Measurements from ENCODE around the gene VEPH1.

VEPH1 gene

DNA sequence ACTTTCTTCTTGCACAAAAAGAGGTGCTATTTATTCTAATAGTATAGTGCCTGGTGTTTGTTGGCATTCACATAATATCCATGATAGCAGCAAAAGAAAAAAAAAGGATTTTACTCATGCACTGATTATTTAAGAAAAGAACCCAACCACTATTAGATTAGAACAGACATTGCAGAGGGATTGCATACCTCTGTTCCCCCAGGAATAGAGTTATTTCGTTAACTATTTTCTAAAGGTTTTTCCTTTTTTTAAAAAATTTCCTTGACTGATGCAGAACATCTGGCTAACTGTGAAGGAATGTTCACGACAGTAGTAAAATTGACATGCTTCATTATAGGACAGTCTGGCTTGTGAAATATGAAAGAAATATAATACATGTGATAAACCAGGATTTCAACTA is 203.1 kb downstream of the VEPH1 start:
- DNase-seq, result no peak
- ATAC-seq (ENCODE audit: insufficient read depth, low read depth), result no peak
- no peaks in the 10 kb centered on the region for H3K79me2 ChIP-seq (ENCODE audit: insufficient read depth, low read length)
- H3K36me3 ChIP-seq (ENCODE audit: insufficient read depth, low read length), result no peaks in the 10 kb centered on the region
- no peak overlapping the region for H3K9ac ChIP-seq (ENCODE audit: low read depth, low read length)
- H3K9me3 ChIP-seq (ENCODE audit: insufficient read depth, low read length, severe bottlenecking), result no peaks in the 10 kb centered on the region
- no peaks in the 10 kb centered on the region for H3K4me1 ChIP-seq (ENCODE audit: insufficient read depth, low read length)
- H3K27ac ChIP-seq (ENCODE audit: low read length), result no peak overlapping the region
- TF ChIP-seq, protein P1, sequence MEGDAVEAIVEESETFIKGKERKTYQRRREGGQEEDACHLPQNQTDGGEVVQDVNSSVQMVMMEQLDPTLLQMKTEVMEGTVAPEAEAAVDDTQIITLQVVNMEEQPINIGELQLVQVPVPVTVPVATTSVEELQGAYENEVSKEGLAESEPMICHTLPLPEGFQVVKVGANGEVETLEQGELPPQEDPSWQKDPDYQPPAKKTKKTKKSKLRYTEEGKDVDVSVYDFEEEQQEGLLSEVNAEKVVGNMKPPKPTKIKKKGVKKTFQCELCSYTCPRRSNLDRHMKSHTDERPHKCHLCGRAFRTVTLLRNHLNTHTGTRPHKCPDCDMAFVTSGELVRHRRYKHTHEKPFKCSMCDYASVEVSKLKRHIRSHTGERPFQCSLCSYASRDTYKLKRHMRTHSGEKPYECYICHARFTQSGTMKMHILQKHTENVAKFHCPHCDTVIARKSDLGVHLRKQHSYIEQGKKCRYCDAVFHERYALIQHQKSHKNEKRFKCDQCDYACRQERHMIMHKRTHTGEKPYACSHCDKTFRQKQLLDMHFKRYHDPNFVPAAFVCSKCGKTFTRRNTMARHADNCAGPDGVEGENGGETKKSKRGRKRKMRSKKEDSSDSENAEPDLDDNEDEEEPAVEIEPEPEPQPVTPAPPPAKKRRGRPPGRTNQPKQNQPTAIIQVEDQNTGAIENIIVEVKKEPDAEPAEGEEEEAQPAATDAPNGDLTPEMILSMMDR (IDR thresholded peaks at IDR 0.05; ENCODE audit: borderline replicate concordance, extremely low read depth, low read length, poor library complexity, severe bottlenecking), result no peak
- no peak for TF ChIP-seq EZH2 (IDR thresholded peaks at IDR 0.05; ENCODE audit: borderline replicate concordance, low read depth, low read length, severe bottlenecking)
- H3K4me3 ChIP-seq (ENCODE audit: low read depth in 1 of 2, low read length in 2 of 2), result no peak overlapping the region
- no peaks in the 10 kb centered on the region for H4K20me1 ChIP-seq (ENCODE audit: insufficient read depth, low read length)
- no peak overlapping the region for H3K4me2 ChIP-seq (ENCODE audit: insufficient read depth, low read length)
- H3K27me3 ChIP-seq (ENCODE audit: insufficient read depth, low read length, poor library complexity), result peaks cover 4% of the 10 kb centered on the region
- H2AFZ ChIP-seq (ENCODE audit: low read depth, low read length), result no peak overlapping the region

DNA sequence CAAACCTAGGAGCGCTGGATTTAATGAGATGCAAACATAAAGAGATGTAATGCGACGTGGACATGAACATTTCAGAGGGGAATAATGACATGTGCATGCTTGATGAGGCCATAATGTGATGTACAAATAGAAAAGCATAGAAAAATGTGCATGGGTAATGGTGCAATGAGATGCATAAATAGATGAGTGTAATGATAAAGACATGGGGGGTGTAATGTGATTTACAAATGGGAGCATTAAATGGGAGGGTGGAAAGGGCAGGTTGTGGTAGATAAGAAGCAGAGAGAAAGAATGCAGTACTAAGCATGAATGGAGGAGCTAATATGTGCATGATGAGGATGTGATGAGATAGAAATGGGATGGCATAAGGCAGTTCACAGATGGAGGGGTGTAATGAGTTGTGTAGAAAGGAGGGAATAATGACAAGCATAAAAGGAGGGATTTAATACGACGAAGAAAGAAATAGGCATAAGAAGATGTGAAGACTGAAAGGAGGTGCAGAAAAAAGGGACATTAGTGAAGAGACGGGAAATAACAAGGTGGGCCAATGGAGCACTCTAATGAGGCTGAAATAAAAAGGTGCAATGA is 205.8 kb downstream of the VEPH1 start:
- Histone ChIP-seq H3K4me2 (ENCODE audit: insufficient read depth, low read length) (no peak overlapping the region), H3K27me3 (ENCODE audit: insufficient read depth, low read length, poor library complexity) (peaks cover 4% of the 10 kb centered on the region), H3K4me1 (ENCODE audit: insufficient read depth, low read length) (no peaks in the 10 kb centered on the region), H3K9me3 (ENCODE audit: insufficient read depth, low read length, severe bottlenecking) (no peaks in the 10 kb centered on the region), H2AFZ (ENCODE audit: low read depth, low read length) (no peak overlapping the region), H3K79me2 (ENCODE audit: insufficient read depth, low read length) (no peaks in the 10 kb centered on the region), H4K20me1 (ENCODE audit: insufficient read depth, low read length) (no peaks in the 10 kb centered on the region), H3K27ac (ENCODE audit: low read length) (no peak overlapping the region), H3K4me3 (ENCODE audit: low read depth in 1 of 2, low read length in 2 of 2) (no peak overlapping the region), H3K36me3 (ENCODE audit: insufficient read depth, low read length) (no peaks in the 10 kb centered on the region), H3K9ac (ENCODE audit: low read depth, low read length) (no peak overlapping the region)
- ATAC-seq (ENCODE audit: insufficient read depth, low read depth), result no peak
- DNase-seq, result no peak
- TF ChIP-seq EZH2 (IDR thresholded peaks at IDR 0.05; ENCODE audit: borderline replicate concordance, low read depth, low read length, severe bottlenecking), result no peak
- TF ChIP-seq, protein P1 (IDR thresholded peaks at IDR 0.05; ENCODE audit: borderline replicate concordance, extremely low read depth, low read length, poor library complexity, severe bottlenecking), result no peak

DNA sequence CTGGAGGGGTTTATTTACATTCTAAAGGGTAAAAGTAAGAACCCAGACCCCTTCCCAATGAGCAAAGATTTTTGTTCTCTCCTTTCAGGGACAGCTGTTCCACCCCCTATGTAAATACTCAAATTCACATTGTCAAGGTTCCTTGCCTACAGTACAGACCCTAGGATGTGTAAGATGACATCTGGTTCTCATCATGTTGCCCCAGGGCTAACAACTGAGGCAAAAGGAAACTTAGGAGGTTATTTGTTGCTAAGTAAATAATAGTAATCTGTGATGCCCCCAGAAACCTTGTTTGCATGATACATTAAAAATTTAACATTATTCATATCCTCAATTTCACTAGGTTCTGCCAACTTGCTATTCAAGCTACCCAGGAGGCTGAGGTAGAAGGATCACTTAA is 208.3 kb downstream of the VEPH1 start:
- no peak overlapping the region for H3K27ac ChIP-seq (ENCODE audit: low read length)
- H2AFZ ChIP-seq (ENCODE audit: low read depth, low read length), result no peak overlapping the region
- H3K79me2 ChIP-seq (ENCODE audit: insufficient read depth, low read length), result no peaks in the 10 kb centered on the region
- TF ChIP-seq, protein P1 (IDR thresholded peaks at IDR 0.05; ENCODE audit: borderline replicate concordance, extremely low read depth, low read length, poor library complexity, severe bottlenecking), result no peak
- no peak for TF ChIP-seq EZH2 (IDR thresholded peaks at IDR 0.05; ENCODE audit: borderline replicate concordance, low read depth, low read length, severe bottlenecking)
- H4K20me1 ChIP-seq (ENCODE audit: insufficient read depth, low read length), result no peaks in the 10 kb centered on the region
- peaks cover 4% of the 10 kb centered on the region for H3K27me3 ChIP-seq (ENCODE audit: insufficient read depth, low read length, poor library complexity)
- H3K36me3 ChIP-seq (ENCODE audit: insufficient read depth, low read length), result no peaks in the 10 kb centered on the region
- no peak overlapping the region for H3K4me3 ChIP-seq (ENCODE audit: low read depth in 1 of 2, low read length in 2 of 2)
- H3K9me3 ChIP-seq (ENCODE audit: insufficient read depth, low read length, severe bottlenecking), result no peaks in the 10 kb centered on the region
- no peak overlapping the region for H3K9ac ChIP-seq (ENCODE audit: low read depth, low read length)
- H3K4me1 ChIP-seq (ENCODE audit: insufficient read depth, low read length), result no peaks in the 10 kb centered on the region
- no peak for ATAC-seq (ENCODE audit: insufficient read depth, low read depth)
- H3K4me2 ChIP-seq (ENCODE audit: insufficient read depth, low read length), result no peak overlapping the region
- DNase-seq, result no peak

All from DND-41 (cell line).